ENCODE measurements around the gene SULT4A1. TPM values are rescaled to one million over a fixed set of nuclear protein-coding genes. Genes with fewer than 3 reads are reported as not detected.
"Not testable (repeated sequence)": the region's sequence is repeated elsewhere in the genome, so short reads cannot be mapped to it uniquely, and the experiment has no call there.

The SULT4A1 gene
- total and polyA plus RNA-seq, 8 donors = 0.12 to 2.2 (median 0.77) TPM; not detected in 4

- H3K9me3 ChIP-seq = no peaks in the 10 kb centered on the region
- no peaks in the 10 kb centered on the region for H3K36me3 ChIP-seq
- no peak for TF ChIP-seq EP300 (IDR thresholded peaks at IDR 0.05)
- TF ChIP-seq CTCF (IDR thresholded peaks at IDR 0.05) = no peak
- no peak for TF ChIP-seq POLR2AphosphoS5 (IDR thresholded peaks at IDR 0.05)
- TF ChIP-seq POLR2A (IDR thresholded peaks at IDR 0.05) = no peak
- no peak overlapping the region for H3K4me3 ChIP-seq
- no peaks in the 10 kb centered on the region for H3K4me1 ChIP-seq
- no peak for DNase-seq
- peaks cover 0 to 73% (median 0%) of the 10 kb centered on the region in 3 donors for H3K27me3 ChIP-seq
- 67 to 85% (median 81%) methylated on average over 1 of the region's 1 CpG for WGBS, 5 donors
- intact Hi-C loops (cut with DNase I; ENCODE audit: low total_unique reads) = no loop called here
- no peak overlapping the region for H3K27ac ChIP-seq
Measured at GRCh38 chr22:43909708-43910107, 47.4 kb upstream of the SULT4A1 start.

GRCh38 chr22:43905681-43906080 is 43.4 kb upstream of the SULT4A1 start:
- peaks cover 0 to 81% (median 2%) of the 10 kb centered on the region in 3 donors for H3K27me3 ChIP-seq
- TF ChIP-seq CTCF (IDR thresholded peaks at IDR 0.05) = no peak
- TF ChIP-seq POLR2A (IDR thresholded peaks at IDR 0.05) = no peak
- TF ChIP-seq EP300 (IDR thresholded peaks at IDR 0.05) = no peak
- TF ChIP-seq POLR2AphosphoS5 (IDR thresholded peaks at IDR 0.05) = no peak
- no peaks in the 10 kb centered on the region for H3K4me1 ChIP-seq
- no peaks in the 10 kb centered on the region for H3K9me3 ChIP-seq
- DNase-seq = no peak
- intact Hi-C loops (cut with DNase I; ENCODE audit: low total_unique reads) = no loop called here
- no peak overlapping the region for H3K4me3 ChIP-seq
- 39 to 50% (median 44%) methylated on average over 7 of the region's 7 CpGs for WGBS, 5 donors
- H3K27ac ChIP-seq = no peak overlapping the region
- no peaks in the 10 kb centered on the region for H3K36me3 ChIP-seq

DNA sequence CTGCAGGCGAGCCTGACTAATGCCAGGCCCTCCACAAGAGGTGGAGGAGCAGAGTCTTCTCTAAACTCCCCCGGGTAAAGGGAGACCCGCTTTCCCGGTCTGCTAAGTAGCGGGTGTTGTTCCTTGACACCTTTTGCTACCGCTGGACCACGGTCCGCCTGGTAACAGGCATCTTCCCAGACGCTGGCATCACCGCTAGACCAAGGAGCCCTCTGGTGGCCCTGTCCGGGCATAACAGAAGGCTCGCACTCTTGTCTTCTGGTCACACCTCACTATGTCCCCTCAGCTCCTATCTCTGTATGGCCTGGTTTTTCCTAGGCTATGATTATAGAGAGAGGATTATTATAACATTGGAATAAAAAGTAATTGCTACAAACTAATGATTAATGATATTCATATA is 42.1 kb upstream of the SULT4A1 start:
- peak in 2 of 7 experiments; percentile 10 to 12 for TF ChIP-seq CTCF (IDR thresholded peaks at IDR 0.05)
- H3K36me3 ChIP-seq; H3K27ac ChIP-seq; H3K9me3 ChIP-seq; H3K4me3 ChIP-seq; H3K4me1 ChIP-seq; intact Hi-C loops (cut with DNase I; ENCODE audit: low total_unique reads): not testable (repeated sequence)
- peak in 1 of 2 donors; percentile 58 for DNase-seq
- 6 to 41% (median 37%) methylated on average over 2 to 12 of the region's 12 CpGs for WGBS, 5 donors
- H3K27me3 ChIP-seq = peaks cover 0 to 84% (median 7%) of the 10 kb centered on the region in 3 donors

- H3K27ac ChIP-seq; H3K9me3 ChIP-seq; DNase-seq; H3K36me3 ChIP-seq; H3K4me1 ChIP-seq; intact Hi-C loops (cut with DNase I; ENCODE audit: low total_unique reads); H3K4me3 ChIP-seq: not testable (repeated sequence)
- WGBS, 5 donors = 66 to 76% (median 73%) methylated on average over 11 to 12 of the region's 12 CpGs
- peaks cover 0 to 77% (median 7%) of the 10 kb centered on the region in 3 donors for H3K27me3 ChIP-seq
Measured at GRCh38 chr22:43903033-43903432, 40.7 kb upstream of the SULT4A1 start.

DNA sequence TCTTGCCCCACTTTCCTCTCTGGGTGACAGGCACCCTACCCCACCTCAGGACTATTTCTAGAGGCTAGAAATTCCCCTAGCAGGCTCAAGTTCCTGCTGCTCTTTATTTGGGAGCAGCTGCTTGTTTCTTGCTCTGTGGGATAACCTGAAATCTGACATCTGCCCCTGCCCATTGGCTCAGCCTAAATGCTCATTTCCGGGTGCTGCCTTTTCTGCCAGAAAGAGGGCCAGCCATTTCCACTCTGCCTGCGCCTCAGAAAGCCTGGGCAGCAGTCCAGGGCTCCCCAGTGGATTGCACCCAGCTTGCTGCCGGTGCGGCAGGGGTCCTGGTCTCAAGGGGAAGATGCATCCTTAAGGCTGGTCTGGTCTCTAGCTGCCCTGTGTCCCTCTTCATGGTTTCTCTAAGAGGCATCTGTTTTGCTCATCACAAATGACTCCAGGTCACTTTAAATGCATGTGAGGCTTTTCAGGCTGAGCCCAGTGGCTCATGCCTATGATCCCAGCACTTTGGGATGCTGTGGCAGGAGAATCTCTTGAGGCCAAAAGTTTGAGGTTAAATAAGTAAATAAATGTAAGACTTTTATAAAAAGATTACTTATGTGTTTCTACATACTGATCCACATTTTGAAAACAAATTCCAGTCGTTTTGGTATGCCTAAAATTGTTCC is 39.8 kb upstream of the SULT4A1 start:
- 35 to 59% (median 49%) methylated on average over 5 of the region's 5 CpGs for WGBS, 5 donors
- Histone ChIP-seq H3K27ac (no peak overlapping the region), H3K9me3 (no peaks in the 10 kb centered on the region), H3K27me3 (peaks cover 0 to 70% (median 7%) of the 10 kb centered on the region in 3 donors), H3K36me3 (no peaks in the 10 kb centered on the region), H3K4me1 (no peaks in the 10 kb centered on the region), H3K4me3 (no peak overlapping the region)
- intact Hi-C loops (cut with DNase I; ENCODE audit: low total_unique reads) = no loop called here
- no peak for TF ChIP-seq POLR2A (IDR thresholded peaks at IDR 0.05)
- no peak for TF ChIP-seq CTCF (IDR thresholded peaks at IDR 0.05)
- no peak for TF ChIP-seq POLR2AphosphoS5 (IDR thresholded peaks at IDR 0.05)
- no peak for TF ChIP-seq EP300 (IDR thresholded peaks at IDR 0.05)
- DNase-seq = no peak
